Tibial artery (tissue), 4 donors: ENCODE data around the gene WDR46.

ENCODE experiments used
- DNase-seq, 2 donors: peaks; one replicate each; pipeline ENCODE4 v3.0.0-alpha.2; 2019
- H3K27ac ChIP-seq, 2 donors: fragments of 200-600 bp; sonication (generic) in 1 of 2; 1 replicate in 1 of 2; 2 replicates in 1 of 2; pipeline ENCODE4 v1.5.1; 2018 to 2019; ENCODE audit warnings: mild to moderate bottlenecking in 1 of 2
- H3K27me3 ChIP-seq, 2 donors: fragments of 200-600 bp; sonication (generic) in 1 of 2; one replicate each; pipeline versions ENCODE4 v1.5.1 to v1.6.0; 2016 to 2019
- H3K36me3 ChIP-seq, 3 donors: fragments of 200-600 bp; sonication (generic) in 2 of 3; one replicate each; pipeline ENCODE4 v1.5.1; 2016 to 2019; ENCODE audit warnings: mild to moderate bottlenecking in 2 of 3
- H3K4me1 ChIP-seq, 4 donors: fragments of 200-600 bp; sonication (generic) in 2 of 4; 1 replicate in 3 of 4; 2 replicates in 1 of 4; pipeline ENCODE4 v1.5.1; 2016 to 2019
- H3K4me3 ChIP-seq, 2 donors: fragments of 200-600 bp; sonication (generic) in 1 of 2; 1 replicate in 1 of 2; 2 replicates in 1 of 2; pipeline ENCODE4 v1.5.1; 2018 to 2019; ENCODE audit warnings: mild to moderate bottlenecking in 2 of 2
- H3K9me3 ChIP-seq, 3 donors: fragments of 200-600 bp; sonication (generic) in 1 of 3; one replicate each; pipeline ENCODE4 v1.5.1; 2016 to 2019
- intact Hi-C: fragments of 100-400 bp; cut with DNase I; formaldehyde crosslinking; loops from one replicate; pipeline ENCODE4 v1.15.0; 2023; ENCODE audit warnings: low total_unique reads
- TF ChIP-seq, protein P1 (sequence below), 2 experiments: fragments of 200-600 bp in 1 of 2; fragments of 450-650 bp in 1 of 2; IDR thresholded peaks; one replicate each; pipeline ENCODE4 v1.5.1; 2017 to 2019; ENCODE audit warnings: antibody characterized with exemption in 2 of 2, mild to moderate bottlenecking in 1 of 2, moderate library complexity in 1 of 2

WDR46 gene

DNA sequence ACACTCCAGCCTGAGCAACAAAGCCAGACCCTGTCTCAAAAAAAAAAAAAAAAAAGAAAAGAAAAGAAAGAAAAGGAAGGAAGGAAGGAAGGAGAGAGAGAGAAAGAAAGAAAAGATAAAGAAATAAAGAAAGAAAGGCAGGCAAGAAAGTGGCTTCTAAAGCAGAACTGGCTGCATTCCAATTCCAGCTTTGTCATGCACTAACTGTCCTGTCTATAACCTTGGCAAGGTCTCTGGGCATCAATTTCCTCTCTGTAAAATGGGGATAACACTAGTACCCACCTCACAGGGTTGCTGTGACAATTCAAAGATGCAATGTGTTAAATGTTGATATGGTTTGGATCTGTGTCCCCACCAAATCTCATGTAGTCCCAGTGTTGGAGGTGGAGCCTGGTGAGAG lies 52.7 kb downstream of the WDR46 start:
- intact Hi-C loops: no loop called here
- DNase-seq: no peak
- TF ChIP-seq, protein P1, sequence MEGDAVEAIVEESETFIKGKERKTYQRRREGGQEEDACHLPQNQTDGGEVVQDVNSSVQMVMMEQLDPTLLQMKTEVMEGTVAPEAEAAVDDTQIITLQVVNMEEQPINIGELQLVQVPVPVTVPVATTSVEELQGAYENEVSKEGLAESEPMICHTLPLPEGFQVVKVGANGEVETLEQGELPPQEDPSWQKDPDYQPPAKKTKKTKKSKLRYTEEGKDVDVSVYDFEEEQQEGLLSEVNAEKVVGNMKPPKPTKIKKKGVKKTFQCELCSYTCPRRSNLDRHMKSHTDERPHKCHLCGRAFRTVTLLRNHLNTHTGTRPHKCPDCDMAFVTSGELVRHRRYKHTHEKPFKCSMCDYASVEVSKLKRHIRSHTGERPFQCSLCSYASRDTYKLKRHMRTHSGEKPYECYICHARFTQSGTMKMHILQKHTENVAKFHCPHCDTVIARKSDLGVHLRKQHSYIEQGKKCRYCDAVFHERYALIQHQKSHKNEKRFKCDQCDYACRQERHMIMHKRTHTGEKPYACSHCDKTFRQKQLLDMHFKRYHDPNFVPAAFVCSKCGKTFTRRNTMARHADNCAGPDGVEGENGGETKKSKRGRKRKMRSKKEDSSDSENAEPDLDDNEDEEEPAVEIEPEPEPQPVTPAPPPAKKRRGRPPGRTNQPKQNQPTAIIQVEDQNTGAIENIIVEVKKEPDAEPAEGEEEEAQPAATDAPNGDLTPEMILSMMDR (IDR thresholded peaks at IDR 0.05): no peak

DNA sequence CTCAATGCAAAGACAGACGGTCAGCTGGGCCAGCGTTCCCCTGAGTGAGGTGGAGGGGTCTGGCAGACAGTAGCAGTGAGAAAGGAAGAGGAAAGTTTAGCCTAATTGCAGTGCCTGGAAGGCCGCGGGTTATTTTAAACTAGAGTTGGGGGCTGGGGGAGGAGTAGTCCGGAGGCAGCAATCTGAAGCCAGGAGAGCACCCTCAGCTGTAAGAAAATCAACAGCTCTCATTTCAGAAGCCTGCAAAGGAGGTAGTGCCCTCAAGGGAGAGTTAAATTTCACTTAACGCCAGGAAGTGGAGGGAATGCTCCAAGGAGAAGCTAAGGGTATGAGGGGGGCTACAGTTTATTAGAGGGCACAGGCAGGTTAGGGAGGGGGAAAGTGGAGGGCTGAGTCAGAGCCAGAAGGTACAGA lies 53.8 kb downstream of the WDR46 start:
- no peak overlapping the region for H3K4me3 ChIP-seq
- H3K9me3 ChIP-seq: no peaks in the 10 kb centered on the region
- DNase-seq: peak in 1 of 2 donors; percentile 27
- H3K27me3 ChIP-seq: peaks cover 0 to 52% of the 10 kb centered on the region in 2 donors
- H3K27ac ChIP-seq: no peak overlapping the region
- no peaks in the 10 kb centered on the region for H3K36me3 ChIP-seq
- no peaks in the 10 kb centered on the region for H3K4me1 ChIP-seq
- TF ChIP-seq, protein P1 (IDR thresholded peaks at IDR 0.05): no peak
- intact Hi-C loops: no loop called here

More for the DNA sequence above, 52.7 kb downstream of the WDR46 start:
- Histone ChIP-seq H3K4me3 (no peak overlapping the region), H3K4me1 (no peaks in the 10 kb centered on the region), H3K36me3 (no peaks in the 10 kb centered on the region), H3K9me3 (no peaks in the 10 kb centered on the region), H3K27me3 (peaks cover 0 to 54% of the 10 kb centered on the region in 2 donors), H3K27ac (no peak overlapping the region)
